HL-60 (cell line): Measurements from ENCODE around the gene KRTAP5-2.

ENCODE experiments used
- DNase-seq, 2 experiments: peaks; one replicate each; pipeline ENCODE4 v3.0.0-alpha.2; 2010 to 2020; ENCODE audit warnings: low read depth in 1 of 2, low spot score in 1 of 2
- H3K27ac ChIP-seq: fragments of 250-450 bp; sonication (Bioruptor Pico); replicated peaks from 2 replicates; pipeline ENCODE4 v1.5.1; 2020; ENCODE audit warnings: mild to moderate bottlenecking, moderate library complexity
- H3K27me3 ChIP-seq: fragments of 250-450 bp; sonication (Bioruptor Pico); 2 replicates; pipeline ENCODE4 v1.5.1; 2021; ENCODE audit warnings: mild to moderate bottlenecking, moderate library complexity; ENCODE audit not compliant: insufficient read depth, poor library complexity, severe bottlenecking
- H3K4me3 ChIP-seq: replicated peaks from 2 replicates; pipeline ENCODE4 v1.5.1; 2011; ENCODE audit warnings: mild to moderate bottlenecking, control low read depth, low read length; ENCODE audit not compliant: insufficient read depth
- GABPA ChIP-seq: IDR thresholded peaks from 2 replicates; pipeline ENCODE4 v1.6.1; 2012; ENCODE audit warnings: low read depth
- POLR2AphosphoS5 ChIP-seq: IDR thresholded peaks from 2 replicates; pipeline ENCODE4 v1.6.1; 2012; ENCODE audit warnings: low read depth
- SPI1 ChIP-seq: IDR thresholded peaks from 2 replicates; pipeline ENCODE4 v1.6.1; 2012; ENCODE audit warnings: low read depth, mild to moderate bottlenecking, borderline replicate concordance
- TF ChIP-seq, protein P1 (sequence below): IDR thresholded peaks from one replicate; pipeline ENCODE4 v1.5.1; 2011; ENCODE audit warnings: low read length, control low read depth, inconsistent platforms; ENCODE audit not compliant: insufficient read depth
- TF ChIP-seq, protein P2 (sequence below): IDR thresholded peaks from 2 replicates; pipeline ENCODE4 v1.6.1; 2012; ENCODE audit warnings: low read depth; ENCODE audit not compliant: insufficient replicate concordance

Gene KRTAP5-2

DNA sequence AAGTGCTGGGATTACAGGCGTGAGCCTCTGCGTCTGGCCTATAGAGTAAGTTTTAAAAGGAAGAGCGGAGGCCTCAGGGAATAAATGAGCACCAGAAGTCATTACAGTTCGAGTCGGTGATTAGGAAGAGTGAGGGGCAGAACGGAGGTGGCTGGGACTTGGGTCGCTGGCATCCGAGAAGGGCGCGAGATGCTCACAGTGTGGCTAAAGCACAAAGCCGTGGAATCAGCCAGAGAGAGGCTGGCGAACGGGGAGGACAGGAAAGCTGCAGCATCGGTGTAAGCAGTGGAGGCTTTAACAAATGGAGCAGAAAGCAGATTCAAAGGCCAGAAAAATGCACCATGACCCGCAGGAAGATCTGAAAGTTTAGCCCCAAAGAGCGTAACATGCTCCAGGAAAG is 26.5 kb upstream of the KRTAP5-2 start:
- DNase-seq = no peak
- Histone ChIP-seq H3K27me3 (peaks cover 6% of the 10 kb centered on the region), H3K4me3 (no peak overlapping the region), H3K27ac (no peak overlapping the region)
- TF ChIP-seq, protein P1, sequence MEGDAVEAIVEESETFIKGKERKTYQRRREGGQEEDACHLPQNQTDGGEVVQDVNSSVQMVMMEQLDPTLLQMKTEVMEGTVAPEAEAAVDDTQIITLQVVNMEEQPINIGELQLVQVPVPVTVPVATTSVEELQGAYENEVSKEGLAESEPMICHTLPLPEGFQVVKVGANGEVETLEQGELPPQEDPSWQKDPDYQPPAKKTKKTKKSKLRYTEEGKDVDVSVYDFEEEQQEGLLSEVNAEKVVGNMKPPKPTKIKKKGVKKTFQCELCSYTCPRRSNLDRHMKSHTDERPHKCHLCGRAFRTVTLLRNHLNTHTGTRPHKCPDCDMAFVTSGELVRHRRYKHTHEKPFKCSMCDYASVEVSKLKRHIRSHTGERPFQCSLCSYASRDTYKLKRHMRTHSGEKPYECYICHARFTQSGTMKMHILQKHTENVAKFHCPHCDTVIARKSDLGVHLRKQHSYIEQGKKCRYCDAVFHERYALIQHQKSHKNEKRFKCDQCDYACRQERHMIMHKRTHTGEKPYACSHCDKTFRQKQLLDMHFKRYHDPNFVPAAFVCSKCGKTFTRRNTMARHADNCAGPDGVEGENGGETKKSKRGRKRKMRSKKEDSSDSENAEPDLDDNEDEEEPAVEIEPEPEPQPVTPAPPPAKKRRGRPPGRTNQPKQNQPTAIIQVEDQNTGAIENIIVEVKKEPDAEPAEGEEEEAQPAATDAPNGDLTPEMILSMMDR = no peak
- no peak for TF ChIP-seq SPI1
- TF ChIP-seq GABPA = no peak
- no peak for TF ChIP-seq POLR2AphosphoS5
- TF ChIP-seq, protein P2, sequence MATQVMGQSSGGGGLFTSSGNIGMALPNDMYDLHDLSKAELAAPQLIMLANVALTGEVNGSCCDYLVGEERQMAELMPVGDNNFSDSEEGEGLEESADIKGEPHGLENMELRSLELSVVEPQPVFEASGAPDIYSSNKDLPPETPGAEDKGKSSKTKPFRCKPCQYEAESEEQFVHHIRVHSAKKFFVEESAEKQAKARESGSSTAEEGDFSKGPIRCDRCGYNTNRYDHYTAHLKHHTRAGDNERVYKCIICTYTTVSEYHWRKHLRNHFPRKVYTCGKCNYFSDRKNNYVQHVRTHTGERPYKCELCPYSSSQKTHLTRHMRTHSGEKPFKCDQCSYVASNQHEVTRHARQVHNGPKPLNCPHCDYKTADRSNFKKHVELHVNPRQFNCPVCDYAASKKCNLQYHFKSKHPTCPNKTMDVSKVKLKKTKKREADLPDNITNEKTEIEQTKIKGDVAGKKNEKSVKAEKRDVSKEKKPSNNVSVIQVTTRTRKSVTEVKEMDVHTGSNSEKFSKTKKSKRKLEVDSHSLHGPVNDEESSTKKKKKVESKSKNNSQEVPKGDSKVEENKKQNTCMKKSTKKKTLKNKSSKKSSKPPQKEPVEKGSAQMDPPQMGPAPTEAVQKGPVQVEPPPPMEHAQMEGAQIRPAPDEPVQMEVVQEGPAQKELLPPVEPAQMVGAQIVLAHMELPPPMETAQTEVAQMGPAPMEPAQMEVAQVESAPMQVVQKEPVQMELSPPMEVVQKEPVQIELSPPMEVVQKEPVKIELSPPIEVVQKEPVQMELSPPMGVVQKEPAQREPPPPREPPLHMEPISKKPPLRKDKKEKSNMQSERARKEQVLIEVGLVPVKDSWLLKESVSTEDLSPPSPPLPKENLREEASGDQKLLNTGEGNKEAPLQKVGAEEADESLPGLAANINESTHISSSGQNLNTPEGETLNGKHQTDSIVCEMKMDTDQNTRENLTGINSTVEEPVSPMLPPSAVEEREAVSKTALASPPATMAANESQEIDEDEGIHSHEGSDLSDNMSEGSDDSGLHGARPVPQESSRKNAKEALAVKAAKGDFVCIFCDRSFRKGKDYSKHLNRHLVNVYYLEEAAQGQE = no peak

DNA sequence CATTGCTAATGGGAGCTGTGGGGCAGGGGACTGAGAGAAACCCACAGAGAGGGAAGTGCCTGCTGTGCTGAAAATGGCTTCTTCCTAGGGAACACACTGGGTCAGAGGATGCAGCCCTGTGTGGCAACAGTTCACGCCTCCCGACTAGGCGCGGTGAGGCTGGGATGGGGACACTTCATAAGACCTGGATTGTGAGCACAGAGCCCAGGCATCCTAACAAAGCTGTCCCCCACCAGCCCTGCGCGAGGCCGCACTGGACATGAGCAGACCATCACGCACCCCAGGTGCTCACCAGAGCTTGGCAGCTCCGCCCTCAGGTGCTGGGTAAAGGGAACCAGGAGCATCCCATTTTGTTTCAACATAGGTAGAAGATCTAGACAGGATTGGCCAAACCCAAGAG is 25.6 kb upstream of the KRTAP5-2 start:
- TF ChIP-seq POLR2AphosphoS5 = no peak
- TF ChIP-seq, protein P1 = no peak
- no peak for TF ChIP-seq SPI1
- TF ChIP-seq, protein P2 = no peak
- no peak for TF ChIP-seq GABPA
- no peak overlapping the region for H3K27ac ChIP-seq
- H3K4me3 ChIP-seq = no peak overlapping the region
- no peak for DNase-seq
- H3K27me3 ChIP-seq = peaks cover 6% of the 10 kb centered on the region

DNA sequence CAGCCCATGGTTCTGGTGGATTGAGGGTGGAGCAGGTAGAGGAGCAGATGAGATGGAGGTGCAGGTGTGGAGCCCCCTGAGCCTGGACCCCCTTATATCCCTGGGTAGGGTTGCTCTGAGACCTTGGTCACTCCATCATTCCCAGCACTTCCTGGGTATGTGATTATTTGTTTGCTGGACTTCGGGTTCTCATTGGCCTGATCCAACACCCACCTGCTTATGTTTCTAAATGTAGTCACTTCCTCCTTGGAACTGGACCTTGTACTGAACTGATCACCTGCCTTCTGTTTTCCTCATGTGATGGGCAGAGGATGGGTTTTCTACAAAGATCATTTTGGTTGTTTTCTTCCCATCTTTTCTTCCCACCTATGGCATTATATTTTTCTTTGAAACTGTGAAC is 24.0 kb upstream of the KRTAP5-2 start, which contains the start of gene KRTAP5-4:
Gene KRTAP5-4, minus strand, starts transcription at position 53 of the 400 bp plus-strand sequence. Its CDS starts 45 bp downstream, at position 8.
- Histone ChIP-seq H3K27ac (no peak within 1 kb of the TSS), H3K4me3 (no peak within 1 kb of the TSS), H3K27me3 (no peaks in the 10 kb centered on the region)
- TF ChIP-seq SPI1 (no peak), POLR2AphosphoS5 (no peak), GABPA (no peak)
- TF ChIP-seq, protein P2 = no peak
- TF ChIP-seq, protein P1 = no peak
- no peak for DNase-seq
